EL (cell line): ENCODE measurements around the gene PNPLA8.

Source experiments
- DNase-seq: peaks from one replicate; pipeline ENCODE4 v3.0.0-alpha.2; 2016

PNPLA8 gene

DNA sequence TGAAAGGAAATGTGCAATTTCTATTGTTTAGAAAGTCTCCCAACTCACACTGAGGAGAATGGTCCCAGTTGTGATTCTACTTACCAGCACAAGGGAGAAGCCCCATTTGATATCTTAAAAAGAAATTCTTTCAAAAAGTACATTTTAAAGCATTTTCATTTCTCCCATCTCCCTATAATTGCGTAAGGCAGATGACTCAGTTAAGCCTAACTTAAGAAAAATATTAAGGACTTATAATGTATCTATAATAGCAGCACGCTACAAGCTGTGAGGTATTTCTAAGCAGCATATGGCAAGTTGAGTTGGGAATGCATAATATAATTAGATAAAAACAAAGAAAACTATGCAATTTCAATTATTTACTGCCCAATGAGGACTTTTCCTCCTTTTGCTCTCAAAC is 61.2 kb downstream of the PNPLA8 start:
- DNase-seq, result no peak

- DNase-seq, result no peak
These were observed 62.3 kb downstream of the PNPLA8 start for GRCh38 chr7:108463613-108464012.

DNA sequence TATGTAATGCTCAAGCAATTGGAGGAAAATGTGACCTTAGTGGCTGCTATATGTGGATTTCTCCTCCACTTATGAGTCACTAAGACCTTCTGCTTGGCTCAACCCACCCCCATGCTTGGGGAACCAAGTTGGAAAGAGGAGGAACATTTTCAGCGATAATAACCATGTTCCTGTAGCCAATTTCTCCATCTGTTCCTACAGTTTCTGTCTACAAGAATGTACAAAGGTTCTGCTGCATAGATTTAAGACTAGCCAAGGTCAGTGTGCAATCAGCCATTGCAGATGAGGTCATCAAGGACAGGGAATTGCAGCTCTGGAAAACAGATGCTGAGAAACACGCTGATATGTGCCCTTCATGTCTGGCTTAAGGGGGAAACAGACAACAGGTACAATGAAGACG is 64.1 kb downstream of the PNPLA8 start:
- no peak for DNase-seq

DNA sequence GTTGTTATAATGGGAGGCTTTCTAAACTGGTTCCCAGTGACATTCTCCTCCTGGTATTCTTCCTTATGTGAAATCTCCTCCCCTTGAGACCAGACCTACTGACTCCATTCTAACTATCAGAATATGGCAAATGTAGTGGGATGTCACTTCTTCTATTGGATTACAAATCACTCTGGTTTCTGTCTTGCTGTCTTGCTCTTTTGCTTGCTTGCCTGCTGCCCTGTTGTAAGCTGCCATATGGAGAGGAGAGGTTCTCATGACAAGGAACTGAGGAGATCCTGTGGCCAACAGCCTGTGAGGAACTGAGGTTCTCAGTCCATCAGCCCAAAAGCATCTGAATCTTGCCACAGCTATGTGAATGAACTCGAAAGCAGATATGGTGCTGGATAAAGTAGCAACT is 65.0 kb downstream of the PNPLA8 start:
- no peak for DNase-seq

DNA sequence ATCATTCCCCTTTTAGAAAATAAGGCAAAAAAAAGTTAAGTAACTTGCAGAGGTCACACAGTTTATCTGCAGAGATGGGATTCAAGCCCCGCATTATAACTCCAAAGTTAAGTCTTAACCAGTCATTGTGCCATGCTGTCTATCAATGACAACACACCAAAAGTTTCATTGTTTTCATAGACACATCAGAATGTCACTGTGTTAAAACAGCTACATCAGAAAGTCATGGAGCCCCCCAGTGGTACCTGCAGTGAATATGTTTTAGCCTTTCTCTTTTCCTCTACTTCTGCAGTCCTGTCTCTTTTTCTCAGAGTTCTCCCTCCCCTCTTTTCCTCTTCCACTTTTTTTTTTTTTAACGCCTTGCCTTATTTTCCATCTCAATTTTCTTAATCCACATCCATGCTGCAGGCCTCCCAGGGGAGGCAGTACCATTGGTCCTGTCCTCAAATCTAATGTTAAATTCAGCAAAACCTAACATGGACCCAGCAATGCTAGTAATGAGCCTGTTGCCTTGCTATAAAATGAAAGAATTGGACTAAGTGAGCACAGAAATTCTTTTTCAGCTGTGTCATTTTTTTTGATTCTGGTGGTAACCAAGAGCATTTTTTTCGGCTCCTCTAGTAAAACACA is 65.9 kb downstream of the PNPLA8 start:
- peak; percentile 17 for DNase-seq

DNA sequence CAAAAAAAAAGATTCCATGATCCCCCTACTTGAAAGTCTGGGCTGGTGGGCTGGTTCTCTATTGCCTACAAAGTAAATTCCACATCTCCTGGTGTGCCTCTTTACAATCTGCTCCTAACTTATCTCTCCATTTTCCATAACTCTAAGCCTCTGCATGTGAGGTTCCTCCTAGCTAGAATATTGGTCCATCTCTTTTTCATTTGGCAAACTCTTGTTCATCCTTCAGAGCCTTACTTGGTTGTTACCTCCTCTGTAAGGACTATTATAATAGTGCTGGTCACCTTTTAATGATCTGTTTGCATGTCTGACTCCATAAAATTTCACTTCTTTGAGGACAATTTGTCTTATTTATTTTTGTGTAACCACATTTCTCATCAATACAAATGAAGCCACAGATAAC is 68.1 kb downstream of the PNPLA8 start:
- DNase-seq, result no peak

DNA sequence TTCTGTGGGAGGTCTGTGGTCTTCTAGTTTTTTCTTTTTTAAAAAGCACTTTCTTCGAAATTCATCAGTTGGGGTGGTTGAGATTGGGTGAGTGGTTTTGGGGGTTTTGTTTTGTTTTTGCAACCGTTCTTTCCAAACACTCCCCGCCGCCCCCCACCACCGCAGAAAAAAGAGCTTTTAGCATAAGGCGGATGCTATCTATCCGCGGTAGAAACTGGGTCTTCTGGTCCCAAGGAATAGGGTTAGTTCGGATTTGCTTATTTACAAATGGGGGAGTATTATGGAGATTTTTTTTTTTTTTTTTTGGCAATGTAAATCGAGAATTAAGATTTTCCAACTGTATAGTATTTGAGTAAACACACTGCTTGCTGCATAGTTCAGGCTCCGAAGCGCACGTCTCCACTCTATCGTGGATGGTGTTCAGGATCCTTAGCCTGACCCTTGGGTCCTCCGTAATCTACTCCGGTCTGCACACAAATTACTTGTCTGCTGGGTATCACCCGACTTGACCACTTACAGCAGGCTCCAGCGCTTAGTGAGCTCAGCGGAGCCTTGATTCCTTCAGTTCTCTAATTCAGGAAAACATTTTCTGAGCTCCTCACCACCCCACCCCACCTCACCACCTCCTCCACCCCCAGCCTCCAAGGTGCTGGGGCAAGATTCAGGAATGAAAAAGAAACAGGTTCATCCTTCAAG is 68.9 kb downstream of the PNPLA8 start:
- DNase-seq, result no peak

DNA sequence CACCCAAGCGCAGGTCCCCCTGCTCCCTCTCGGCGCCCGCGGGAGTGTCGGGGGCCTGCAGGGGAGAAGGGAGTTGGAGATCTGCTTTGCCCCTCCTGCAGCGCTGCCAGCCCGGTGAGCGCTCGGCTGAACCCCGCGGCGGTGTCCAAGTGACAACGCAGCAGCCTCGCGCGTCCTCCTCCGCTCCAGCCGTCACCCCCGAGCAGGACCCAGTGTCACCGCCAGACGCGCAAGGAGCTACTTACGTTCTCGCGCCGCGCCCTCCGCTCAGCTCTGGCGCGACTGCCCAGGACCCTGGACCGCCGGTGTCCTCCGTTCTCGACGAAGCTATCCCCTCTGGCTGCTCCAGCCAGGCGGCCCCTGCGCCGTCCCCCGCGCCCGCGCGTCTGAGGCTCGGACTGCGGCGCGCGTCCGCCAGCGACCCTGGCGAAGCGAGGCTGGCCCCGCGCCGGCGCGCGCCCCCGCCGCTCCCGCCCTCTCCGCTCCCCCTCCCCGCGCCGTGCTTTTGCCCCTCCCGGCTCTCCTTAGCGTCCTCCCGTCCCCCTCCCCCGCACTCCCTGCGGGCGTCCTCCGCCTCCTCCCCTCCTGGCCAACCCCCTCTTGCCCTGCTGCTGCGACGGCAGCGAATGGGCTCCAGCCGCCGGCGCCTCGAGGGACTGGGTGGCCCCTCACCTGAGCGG is 69.8 kb downstream of the PNPLA8 start, which contains the start of gene NRCAM:
TSS of gene NRCAM (minus strand) at position 439 of the 680 bp plus-strand sequence. CDS start 216,372 bp downstream, outside the sequence.
- peak; percentile 26 for DNase-seq

DNA sequence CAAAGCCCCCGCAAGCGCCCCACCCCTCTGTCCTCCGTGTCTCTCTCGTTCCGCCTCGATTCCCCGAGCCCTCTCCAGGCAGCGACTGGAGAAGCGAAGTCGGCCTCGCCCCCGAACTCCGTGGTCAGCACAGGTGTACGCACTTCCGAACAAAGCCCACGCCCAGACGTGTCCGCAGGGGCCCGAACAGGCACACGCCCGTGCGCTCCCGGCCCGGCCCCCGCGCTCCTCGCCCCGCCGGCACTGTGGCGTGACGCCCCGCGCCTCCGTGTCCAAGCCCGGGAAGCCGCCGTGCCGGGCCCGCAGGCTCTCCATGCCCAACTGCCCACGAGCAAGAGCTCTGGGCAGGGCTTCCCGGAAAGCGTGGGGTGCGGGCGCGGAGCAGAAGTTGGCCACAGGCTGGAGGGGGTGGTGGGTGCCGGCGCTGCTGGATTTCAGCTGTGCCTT is 70.4 kb downstream of the PNPLA8 start:
- no peak for DNase-seq

DNA sequence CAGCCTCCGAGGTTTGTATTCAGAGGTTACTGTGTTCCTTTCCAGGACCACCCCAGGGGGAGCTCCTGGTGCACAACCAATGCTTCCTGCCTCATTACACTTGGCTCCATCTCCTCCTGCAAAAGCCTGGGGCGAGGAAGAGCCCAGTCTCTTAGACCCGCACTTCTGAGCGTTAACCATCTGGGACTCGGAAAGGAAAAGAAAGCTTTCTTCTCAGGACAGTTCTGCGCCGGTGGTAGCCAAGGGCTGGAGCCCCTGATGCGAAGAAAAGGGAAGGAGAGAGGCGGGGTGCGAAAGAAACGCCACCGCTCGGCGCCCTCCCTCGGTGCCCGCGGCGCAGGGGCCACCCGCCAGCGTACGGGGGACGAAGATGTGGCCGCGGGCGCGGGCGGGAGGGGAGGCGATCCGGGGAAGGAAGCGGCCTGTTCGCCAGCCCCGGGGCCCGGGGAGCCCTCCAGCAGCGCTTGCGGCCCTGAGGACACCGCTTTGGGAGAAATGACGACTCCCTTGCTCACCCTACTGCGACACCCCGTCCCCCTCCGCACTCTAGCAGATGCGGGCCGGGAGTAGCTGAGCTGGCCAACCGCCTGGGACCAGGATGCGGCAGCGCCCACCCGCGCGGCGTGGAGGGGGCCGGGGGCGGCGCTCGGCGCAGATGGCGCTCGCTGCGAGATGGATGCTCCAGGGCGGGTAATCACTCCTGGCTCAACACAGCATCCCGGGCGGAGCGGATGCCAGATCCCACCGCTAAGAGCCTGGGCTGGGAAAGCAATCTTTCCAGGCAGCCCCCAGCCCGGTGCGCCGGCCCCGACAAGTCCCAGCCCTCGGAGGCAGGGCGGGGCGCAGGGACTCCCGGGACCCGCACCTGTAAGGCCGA is 71.0 kb downstream of the PNPLA8 start:
- peak; percentile 34 for DNase-seq

- no peak for DNase-seq
These were observed 71.6 kb downstream of the PNPLA8 start for GRCh38 chr7:108454317-108454673.

- no peak for DNase-seq
These were observed 72.6 kb downstream of the PNPLA8 start for GRCh38 chr7:108453320-108453719.

GRCh38 chr7:108452707-108453106 is 73.2 kb downstream of the PNPLA8 start:
- peak; percentile 20 for DNase-seq

GRCh38 chr7:108451296-108451848 is 74.6 kb downstream of the PNPLA8 start:
- DNase-seq, result no peak

- no peak for DNase-seq
These were observed 75.8 kb downstream of the PNPLA8 start for GRCh38 chr7:108450160-108450559.

GRCh38 chr7:108449521-108449920 is 76.4 kb downstream of the PNPLA8 start:
- DNase-seq, result no peak

GRCh38 chr7:108448584-108449505 is 77.1 kb downstream of the PNPLA8 start:
- no peak for DNase-seq

DNA sequence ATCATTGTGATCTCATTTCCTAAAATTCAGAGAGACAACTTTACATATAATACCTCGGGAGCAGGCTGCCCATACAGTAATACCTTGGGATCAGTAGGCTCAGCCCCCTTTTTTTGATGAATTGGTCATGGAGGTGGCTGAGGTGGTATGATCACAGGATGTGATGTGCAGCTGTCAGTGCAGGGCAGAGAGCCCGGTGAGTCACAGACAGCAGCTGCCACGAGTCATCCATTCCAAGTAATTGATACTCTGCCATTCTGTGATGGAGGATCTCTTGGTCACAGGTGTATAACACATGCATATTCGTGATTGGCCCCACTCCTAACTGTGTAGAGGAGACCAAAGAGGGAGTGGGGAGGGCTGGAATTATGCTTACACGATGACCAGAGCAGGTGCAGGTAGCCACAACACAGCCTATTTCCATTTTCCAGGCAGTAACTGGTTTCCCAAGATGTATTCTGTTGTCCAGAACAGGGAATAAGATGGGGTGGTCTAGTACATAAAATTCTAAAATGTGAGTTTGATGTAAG is 83.8 kb downstream of the PNPLA8 start:
- no peak for DNase-seq

DNA sequence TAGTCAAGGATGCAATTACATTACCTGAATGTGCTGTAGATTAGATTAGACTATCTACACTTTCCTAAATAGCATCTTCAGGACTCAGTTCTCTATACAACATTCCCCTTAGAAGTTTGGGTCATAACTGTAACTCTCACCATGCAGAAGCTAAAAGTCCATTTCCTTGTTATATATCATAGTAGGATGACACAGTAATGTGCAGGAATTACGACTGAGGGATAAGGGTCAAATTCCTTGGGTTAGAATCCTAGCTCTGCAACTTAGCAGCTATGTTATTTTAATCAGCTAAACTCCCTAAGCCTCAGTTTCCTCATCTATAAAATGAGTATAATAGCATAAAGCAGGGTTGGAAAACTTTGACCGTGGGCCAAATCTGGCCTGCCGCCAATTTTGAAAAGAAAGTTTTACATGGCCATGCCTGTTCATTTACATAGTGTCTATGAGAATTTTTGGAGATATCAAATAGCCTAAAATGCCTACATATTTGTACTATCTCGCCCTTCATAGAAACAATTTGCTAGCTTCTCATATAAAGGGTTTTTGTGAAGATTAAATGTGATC is 84.5 kb downstream of the PNPLA8 start:
- no peak for DNase-seq

GRCh38 chr7:108440613-108441012 is 85.3 kb downstream of the PNPLA8 start:
- no peak for DNase-seq

- DNase-seq, result no peak
These were observed 89.0 kb downstream of the PNPLA8 start for GRCh38 chr7:108436906-108437305.
